ENCODE data around the gene BEGAIN.

GRCh38 chr14:100552524-100553125, 34.6 kb downstream of the BEGAIN start:
- TF ChIP-seq, protein P1, sequence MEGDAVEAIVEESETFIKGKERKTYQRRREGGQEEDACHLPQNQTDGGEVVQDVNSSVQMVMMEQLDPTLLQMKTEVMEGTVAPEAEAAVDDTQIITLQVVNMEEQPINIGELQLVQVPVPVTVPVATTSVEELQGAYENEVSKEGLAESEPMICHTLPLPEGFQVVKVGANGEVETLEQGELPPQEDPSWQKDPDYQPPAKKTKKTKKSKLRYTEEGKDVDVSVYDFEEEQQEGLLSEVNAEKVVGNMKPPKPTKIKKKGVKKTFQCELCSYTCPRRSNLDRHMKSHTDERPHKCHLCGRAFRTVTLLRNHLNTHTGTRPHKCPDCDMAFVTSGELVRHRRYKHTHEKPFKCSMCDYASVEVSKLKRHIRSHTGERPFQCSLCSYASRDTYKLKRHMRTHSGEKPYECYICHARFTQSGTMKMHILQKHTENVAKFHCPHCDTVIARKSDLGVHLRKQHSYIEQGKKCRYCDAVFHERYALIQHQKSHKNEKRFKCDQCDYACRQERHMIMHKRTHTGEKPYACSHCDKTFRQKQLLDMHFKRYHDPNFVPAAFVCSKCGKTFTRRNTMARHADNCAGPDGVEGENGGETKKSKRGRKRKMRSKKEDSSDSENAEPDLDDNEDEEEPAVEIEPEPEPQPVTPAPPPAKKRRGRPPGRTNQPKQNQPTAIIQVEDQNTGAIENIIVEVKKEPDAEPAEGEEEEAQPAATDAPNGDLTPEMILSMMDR (conservative IDR thresholded peaks at IDR 0.05; ENCODE audit: low read length), result no peak
- no peak for TF ChIP-seq EZH2phosphoT487 (IDR thresholded peaks at IDR 0.05; ENCODE audit: borderline replicate concordance, low read depth, low read length)
